Measurements from ENCODE around the gene SUGCT.

The SUGCT gene

DNA sequence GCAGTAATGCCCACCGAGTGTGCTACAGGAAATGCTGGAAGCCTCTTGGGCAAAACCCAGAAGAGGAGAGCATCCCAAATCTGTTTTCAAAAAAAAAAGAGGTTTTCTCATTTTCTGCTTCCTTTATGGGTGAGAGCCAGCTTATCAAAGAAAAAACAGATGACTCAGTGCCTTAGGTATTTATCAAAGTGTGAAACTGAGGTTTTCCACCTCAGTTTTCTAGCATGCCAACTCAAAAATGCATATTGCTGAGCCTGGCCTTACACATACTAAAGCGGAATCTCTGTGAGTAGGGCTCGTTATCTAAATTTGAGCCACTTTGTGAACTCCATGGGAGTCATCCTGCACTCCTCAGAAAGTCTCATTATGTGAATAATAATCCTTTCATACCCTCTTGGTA lies 705.1 kb downstream of the SUGCT start:
- Histone ChIP-seq H3K36me3 (ENCODE audit: insufficient read depth, low read length) (no peaks in the 10 kb centered on the region), H3K9ac (ENCODE audit: low read depth, low read length) (no peak overlapping the region), H3K4me2 (ENCODE audit: insufficient read depth, low read length) (no peak overlapping the region), H3K79me2 (ENCODE audit: insufficient read depth, low read length) (no peaks in the 10 kb centered on the region), H3K27me3 (ENCODE audit: insufficient read depth, low read length, poor library complexity) (no peaks in the 10 kb centered on the region), H2AFZ (ENCODE audit: low read depth, low read length) (no peak overlapping the region), H4K20me1 (ENCODE audit: insufficient read depth, low read length) (no peaks in the 10 kb centered on the region), H3K9me3 (ENCODE audit: insufficient read depth, low read length, severe bottlenecking) (no peaks in the 10 kb centered on the region), H3K4me1 (ENCODE audit: insufficient read depth, low read length) (0 out of 2 replicates have a peak, but pooled peaks cover 4% of the 10 kb centered on the region), H3K27ac (ENCODE audit: low read length) (no peak overlapping the region), H3K4me3 (ENCODE audit: low read depth in 1 of 2, low read length in 2 of 2) (no peak overlapping the region)
- TF ChIP-seq EZH2 (IDR thresholded peaks at IDR 0.05; ENCODE audit: borderline replicate concordance, low read depth, low read length, severe bottlenecking): no peak
- TF ChIP-seq, protein P1, sequence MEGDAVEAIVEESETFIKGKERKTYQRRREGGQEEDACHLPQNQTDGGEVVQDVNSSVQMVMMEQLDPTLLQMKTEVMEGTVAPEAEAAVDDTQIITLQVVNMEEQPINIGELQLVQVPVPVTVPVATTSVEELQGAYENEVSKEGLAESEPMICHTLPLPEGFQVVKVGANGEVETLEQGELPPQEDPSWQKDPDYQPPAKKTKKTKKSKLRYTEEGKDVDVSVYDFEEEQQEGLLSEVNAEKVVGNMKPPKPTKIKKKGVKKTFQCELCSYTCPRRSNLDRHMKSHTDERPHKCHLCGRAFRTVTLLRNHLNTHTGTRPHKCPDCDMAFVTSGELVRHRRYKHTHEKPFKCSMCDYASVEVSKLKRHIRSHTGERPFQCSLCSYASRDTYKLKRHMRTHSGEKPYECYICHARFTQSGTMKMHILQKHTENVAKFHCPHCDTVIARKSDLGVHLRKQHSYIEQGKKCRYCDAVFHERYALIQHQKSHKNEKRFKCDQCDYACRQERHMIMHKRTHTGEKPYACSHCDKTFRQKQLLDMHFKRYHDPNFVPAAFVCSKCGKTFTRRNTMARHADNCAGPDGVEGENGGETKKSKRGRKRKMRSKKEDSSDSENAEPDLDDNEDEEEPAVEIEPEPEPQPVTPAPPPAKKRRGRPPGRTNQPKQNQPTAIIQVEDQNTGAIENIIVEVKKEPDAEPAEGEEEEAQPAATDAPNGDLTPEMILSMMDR (IDR thresholded peaks at IDR 0.05; ENCODE audit: borderline replicate concordance, extremely low read depth, low read length, poor library complexity, severe bottlenecking): no peak
- no peak for ATAC-seq (ENCODE audit: insufficient read depth, low read depth)
- no peak for DNase-seq

DNA sequence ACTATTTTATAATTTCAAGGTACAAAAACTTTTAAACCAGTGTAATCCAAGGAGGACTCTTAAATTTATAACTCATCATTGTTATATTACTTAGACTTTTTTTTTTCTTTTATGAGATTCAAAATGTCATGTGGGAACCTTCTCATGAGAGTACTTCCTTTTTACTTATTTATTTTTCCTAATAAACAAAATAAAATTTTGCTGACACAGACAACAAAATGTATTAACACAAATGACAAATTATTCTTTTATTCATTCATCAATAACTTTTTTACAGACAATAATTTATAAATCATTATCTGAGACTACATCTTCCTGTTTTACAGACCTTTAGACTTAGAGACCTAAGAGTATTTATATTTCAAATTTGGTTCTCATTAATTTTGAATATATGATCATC lies 706.2 kb downstream of the SUGCT start:
- Histone ChIP-seq H3K4me3 (ENCODE audit: low read depth in 1 of 2, low read length in 2 of 2) (no peak overlapping the region), H4K20me1 (ENCODE audit: insufficient read depth, low read length) (no peaks in the 10 kb centered on the region), H3K27me3 (ENCODE audit: insufficient read depth, low read length, poor library complexity) (no peaks in the 10 kb centered on the region), H3K9ac (ENCODE audit: low read depth, low read length) (no peak overlapping the region), H3K4me2 (ENCODE audit: insufficient read depth, low read length) (no peak overlapping the region), H3K4me1 (ENCODE audit: insufficient read depth, low read length) (0 out of 2 replicates have a peak, but pooled peaks cover 4% of the 10 kb centered on the region), H3K9me3 (ENCODE audit: insufficient read depth, low read length, severe bottlenecking) (no peaks in the 10 kb centered on the region), H3K79me2 (ENCODE audit: insufficient read depth, low read length) (no peaks in the 10 kb centered on the region), H3K36me3 (ENCODE audit: insufficient read depth, low read length) (no peaks in the 10 kb centered on the region), H2AFZ (ENCODE audit: low read depth, low read length) (no peak overlapping the region), H3K27ac (ENCODE audit: low read length) (no peak overlapping the region)
- no peak for ATAC-seq (ENCODE audit: insufficient read depth, low read depth)
- DNase-seq: no peak
- TF ChIP-seq EZH2 (IDR thresholded peaks at IDR 0.05; ENCODE audit: borderline replicate concordance, low read depth, low read length, severe bottlenecking): no peak

DNA sequence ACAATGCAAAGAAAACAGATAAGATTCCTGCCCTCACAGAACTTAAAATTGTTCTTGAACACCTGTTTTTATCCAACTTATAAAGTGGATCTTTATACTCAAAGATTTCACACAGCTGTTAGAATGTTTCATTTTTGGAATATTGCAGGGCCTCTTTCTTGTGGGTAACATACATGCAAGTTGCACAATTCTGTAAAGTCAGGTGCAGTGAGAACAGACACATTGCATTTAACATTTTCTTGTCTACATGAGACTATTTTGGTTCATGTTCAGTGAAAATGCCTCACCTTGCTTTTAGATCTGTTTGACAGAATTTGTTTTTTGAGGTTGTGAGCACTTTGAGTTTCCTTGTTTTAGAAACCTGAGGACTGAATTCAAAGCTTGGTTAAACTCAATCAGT lies 707.8 kb downstream of the SUGCT start:
- Histone ChIP-seq H3K79me2 (ENCODE audit: insufficient read depth, low read length) (no peaks in the 10 kb centered on the region), H3K4me1 (ENCODE audit: insufficient read depth, low read length) (0 out of 2 replicates have a peak, but pooled peaks cover 4% of the 10 kb centered on the region), H3K9me3 (ENCODE audit: insufficient read depth, low read length, severe bottlenecking) (no peaks in the 10 kb centered on the region), H2AFZ (ENCODE audit: low read depth, low read length) (no peak overlapping the region), H3K4me2 (ENCODE audit: insufficient read depth, low read length) (no peak overlapping the region), H3K27ac (ENCODE audit: low read length) (no peak overlapping the region), H3K9ac (ENCODE audit: low read depth, low read length) (no peak overlapping the region), H3K36me3 (ENCODE audit: insufficient read depth, low read length) (no peaks in the 10 kb centered on the region), H4K20me1 (ENCODE audit: insufficient read depth, low read length) (no peaks in the 10 kb centered on the region), H3K4me3 (ENCODE audit: low read depth in 1 of 2, low read length in 2 of 2) (no peak overlapping the region), H3K27me3 (ENCODE audit: insufficient read depth, low read length, poor library complexity) (no peaks in the 10 kb centered on the region)
- DNase-seq (no peak), ATAC-seq (ENCODE audit: insufficient read depth, low read depth) (no peak)
- TF ChIP-seq, protein P1 (IDR thresholded peaks at IDR 0.05; ENCODE audit: borderline replicate concordance, extremely low read depth, low read length, poor library complexity, severe bottlenecking): no peak
- no peak for TF ChIP-seq EZH2 (IDR thresholded peaks at IDR 0.05; ENCODE audit: borderline replicate concordance, low read depth, low read length, severe bottlenecking)

DNA sequence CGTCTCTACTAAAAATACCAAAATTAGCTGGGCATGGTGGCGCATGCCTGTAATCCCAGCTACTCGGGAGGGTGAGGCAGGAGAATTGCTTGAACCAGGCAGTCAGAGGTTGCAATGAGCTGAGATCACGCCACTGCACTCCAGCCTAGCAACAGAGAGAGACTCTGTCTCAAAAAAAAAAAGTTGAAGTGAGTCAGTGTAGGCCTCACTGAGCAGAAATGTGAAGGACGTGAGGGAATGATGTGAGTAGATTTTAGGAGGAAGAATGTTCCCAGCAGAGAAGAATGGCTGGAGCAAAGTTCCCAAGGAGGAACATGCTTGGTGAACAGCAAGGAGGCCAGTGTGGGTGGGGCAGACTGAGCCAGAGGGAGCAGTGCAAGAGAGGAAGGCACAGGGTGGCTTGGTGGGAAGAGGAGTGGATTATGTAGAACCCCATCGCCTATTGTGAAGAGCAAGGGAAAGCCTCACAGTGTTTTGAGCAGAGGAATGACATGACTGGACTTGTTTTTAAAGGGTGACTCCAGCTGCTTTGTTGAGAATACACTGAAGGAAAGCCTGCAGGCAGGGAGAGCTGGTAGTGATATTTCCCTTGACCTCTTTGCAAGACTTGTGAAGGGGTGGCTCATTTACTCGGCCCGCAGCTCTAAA lies 708.7 kb downstream of the SUGCT start:
- Histone ChIP-seq H2AFZ (ENCODE audit: low read depth, low read length) (no peak overlapping the region), H3K4me3 (ENCODE audit: low read depth in 1 of 2, low read length in 2 of 2) (no peak overlapping the region), H3K9ac (ENCODE audit: low read depth, low read length) (no peak overlapping the region), H4K20me1 (ENCODE audit: insufficient read depth, low read length) (no peaks in the 10 kb centered on the region), H3K79me2 (ENCODE audit: insufficient read depth, low read length) (no peaks in the 10 kb centered on the region), H3K4me2 (ENCODE audit: insufficient read depth, low read length) (no peak overlapping the region), H3K36me3 (ENCODE audit: insufficient read depth, low read length) (no peaks in the 10 kb centered on the region), H3K9me3 (ENCODE audit: insufficient read depth, low read length, severe bottlenecking) (no peaks in the 10 kb centered on the region), H3K27ac (ENCODE audit: low read length) (no peak overlapping the region), H3K4me1 (ENCODE audit: insufficient read depth, low read length) (0 out of 2 replicates have a peak, but pooled peaks cover 4% of the 10 kb centered on the region), H3K27me3 (ENCODE audit: insufficient read depth, low read length, poor library complexity) (no peaks in the 10 kb centered on the region)
- DNase-seq (no peak), ATAC-seq (ENCODE audit: insufficient read depth, low read depth) (no peak)
- TF ChIP-seq EZH2 (IDR thresholded peaks at IDR 0.05; ENCODE audit: borderline replicate concordance, low read depth, low read length, severe bottlenecking): no peak
- TF ChIP-seq, protein P1 (IDR thresholded peaks at IDR 0.05; ENCODE audit: borderline replicate concordance, extremely low read depth, low read length, poor library complexity, severe bottlenecking): no peak

Measured in DND-41 (cell line).